Heart left ventricle (tissue), 13 donors: ENCODE measurements around the gene KRT6A.

Experiments used
- CTCF ChIP-seq, 12 donors: fragments of 200-600 bp; sonication (generic) in 4 of 12; IDR thresholded peaks; one replicate each; pipeline versions ENCODE4 v1.5.0 to v1.8.0; 2018 to 2022; ENCODE audit warnings: antibody characterized with exemption in 12 of 12, mild to moderate bottlenecking in 5 of 12
- POLR2A ChIP-seq, 2 donors: fragments of 450-650 bp; IDR thresholded peaks; one replicate each; pipeline ENCODE4 v1.6.1; 2017; ENCODE audit warnings: antibody characterized with exemption in 2 of 2, mild to moderate bottlenecking in 2 of 2, moderate library complexity in 2 of 2
- donor health status: ischemic (EF 13 %, LVEDD 7.1; RV severe dilation, severe dysfunction).
- donor health status: DM: no; HTN: yes; CAD: no.
- donor health status: DM: no; HTN: no; CAD: no.
- donor health status: ischemic (EF 25% LVEDD 6.9; RV normal size, moderate dysfunction).
- donor health status: ischemic (EF 25% LVEDD 5.7; RV mildly dilated, moderate dysfunction).
- donor health status: ischemic (EF 35%, LVEDD 5.7; RV mildly dilated, moderate dysfunction).
- donor health status: nonischemic (EF 11% LVEDD 7.7; RV severe dilation, severe dysfunction).
- donor health status: DM: yes; HTN: yes; CAD: no.
- donor health status: PGD.
- donor health status: ischemic (EF 29% LVEDD 5.4; RV normal size, mild dysfunction).
- donor health status: nonischemic (EF 23%, LVEDD 6.1; RV moderate dilation, normal function).

DNA sequence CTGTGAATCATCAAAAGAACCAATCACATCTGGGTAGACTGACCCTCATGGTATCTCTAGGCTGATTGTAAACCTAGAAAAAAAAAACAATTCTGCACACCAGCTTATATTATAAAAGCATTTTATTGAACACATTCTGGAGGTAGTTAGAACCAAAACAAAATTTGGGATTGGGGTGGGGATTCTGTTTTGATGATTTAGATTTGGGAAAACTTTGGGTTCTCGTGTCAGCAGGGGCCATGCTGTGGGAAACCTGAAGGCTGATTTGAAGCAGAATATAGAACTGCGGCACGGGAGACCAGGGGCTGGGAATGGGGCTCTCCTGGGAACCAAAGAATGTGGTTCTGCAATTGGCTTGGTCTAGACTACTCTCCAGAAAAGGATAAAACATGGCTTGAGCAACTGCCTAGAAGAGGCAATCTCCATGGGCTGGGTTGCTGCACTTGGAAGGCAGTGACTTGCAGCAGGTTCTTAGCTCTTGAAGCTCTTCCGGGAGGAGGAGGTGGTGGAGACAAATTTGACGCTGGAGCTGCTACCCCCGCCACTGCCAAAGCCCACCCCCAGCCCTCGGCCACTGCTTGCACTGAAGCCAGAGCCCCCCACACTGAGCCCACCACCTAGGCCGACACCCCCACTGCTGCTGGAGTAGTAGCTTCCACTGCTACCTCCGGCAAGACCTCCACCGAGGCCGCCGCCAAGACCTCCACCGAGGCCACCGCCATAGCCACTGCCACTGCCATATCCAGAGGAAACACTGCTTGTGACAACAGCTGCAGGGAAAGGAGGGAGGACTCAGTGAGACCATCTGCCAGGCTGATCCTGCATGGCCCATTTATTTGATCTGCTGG lies 21.6 kb upstream of the KRT6A start:
- TF ChIP-seq POLR2A (IDR thresholded peaks at IDR 0.05) (no peak), CTCF (IDR thresholded peaks at IDR 0.05) (no peak)
